T-helper 2 cell treated with Interferon-gamma antibody and Interleukin-4, amounts not matched to agents 100 ng/mL and 5 ng/mL, for 36 hours (primary cell): ENCODE results near the gene SDHC. TPM values are rescaled to one million over a fixed set of nuclear protein-coding genes. Genes with fewer than 3 reads are reported as not detected.
"Not testable (repeated sequence)": the region's sequence is repeated elsewhere in the genome, so short reads cannot be mapped to it uniquely, and the experiment has no call there.

ENCODE experiments used
- intact Hi-C: fragments of 100-400 bp; cut with micrococcal nuclease; formaldehyde crosslinking; loops from one replicate; pipeline ENCODE4 v1.15.1; 2023
- total RNA-seq: library from RNA; stranded (reverse); gene quantifications from 2 replicates; pipeline ENCODE4 v1.2.3, GENCODE V29; 2022

SDHC gene
- total RNA-seq, 1 donor from 2014 or later, result 167 TPM

- intact Hi-C loops, result loop anchor here (1.0 to 5.0 kb wide), 3 partner anchors 74 to 189 kb away; partner anchors contain the start of gene MPZ
Observed at GRCh38 chr1:161381707-161382106, 67.5 kb downstream of the SDHC start.

- intact Hi-C loops, result loop anchor here (1.0 to 5.0 kb wide), 3 partner anchors 75 to 190 kb away; partner anchors contain the start of gene MPZ
Observed at GRCh38 chr1:161382214-161383019, 68.2 kb downstream of the SDHC start.

GRCh38 chr1:161388639-161389038, 74.5 kb downstream of the SDHC start:
- intact Hi-C loops, result no loop called here

- intact Hi-C loops, result not testable (repeated sequence)
Observed at GRCh38 chr1:161389158-161389557, 75.0 kb downstream of the SDHC start.

GRCh38 chr1:161389691-161390558, 75.7 kb downstream of the SDHC start:
- intact Hi-C loops, result loop anchor here (1.0 to 10.0 kb wide), 4 partner anchors 9 to 1295 kb away; partner anchors contain the start of genes IGSF8, SDHC and USF1

- intact Hi-C loops, result loop anchor here (1.0 to 10.0 kb wide), 4 partner anchors 9 to 1296 kb away; partner anchors contain the start of genes IGSF8, SDHC and USF1
Observed at GRCh38 chr1:161390559-161390858, 76.3 kb downstream of the SDHC start.

- intact Hi-C loops, result loop anchor here (2.0 to 10.0 kb wide), 3 partner anchors 76 to 1296 kb away; partner anchors contain the start of genes IGSF8, SDHC and USF1
Observed at GRCh38 chr1:161391136-161391535, 77.0 kb downstream of the SDHC start.

GRCh38 chr1:161391611-161392010, 77.4 kb downstream of the SDHC start:
- intact Hi-C loops, result loop anchor here (2.0 to 10.0 kb wide), 3 partner anchors 77 to 1297 kb away; partner anchors contain the start of genes IGSF8, SDHC and USF1

- intact Hi-C loops, result loop anchor here (10.0 kb wide), 2 partner anchors 348 to 1298 kb away; partner anchors contain the start of genes IGSF8 and USF1
Observed at GRCh38 chr1:161393151-161393550, 79.0 kb downstream of the SDHC start.

- intact Hi-C loops, result loop anchor here (5.0 to 10.0 kb wide), 3 partner anchors 40 to 1302 kb away; partner anchors contain the start of genes IGSF8 and USF1
Observed at GRCh38 chr1:161397038-161397437, 82.9 kb downstream of the SDHC start.

GRCh38 chr1:161398900-161399256, 84.7 kb downstream of the SDHC start:
- intact Hi-C loops, result loop anchor here (1.0 to 10.0 kb wide), 5 partner anchors 9 to 1304 kb away; partner anchors contain the start of genes IGSF8 and USF1

GRCh38 chr1:161399257-161399998, 85.2 kb downstream of the SDHC start:
- intact Hi-C loops, result loop anchor here (1.0 to 10.0 kb wide), 5 partner anchors 9 to 1305 kb away; partner anchors contain the start of genes IGSF8 and USF1

GRCh38 chr1:161402446-161402845, 88.3 kb downstream of the SDHC start:
- intact Hi-C loops, result no loop called here

GRCh38 chr1:161404051-161404597, 89.9 kb downstream of the SDHC start:
- intact Hi-C loops, result no loop called here

GRCh38 chr1:161406551-161406950, 92.4 kb downstream of the SDHC start:
- intact Hi-C loops, result not testable (repeated sequence)

- intact Hi-C loops, result no loop called here
Observed at GRCh38 chr1:161407451-161407985, 93.3 kb downstream of the SDHC start.

- intact Hi-C loops, result no loop called here
Observed at GRCh38 chr1:161408429-161409052, 94.4 kb downstream of the SDHC start.

- intact Hi-C loops, result not testable (repeated sequence)
Observed at GRCh38 chr1:161409848-161410635, 95.9 kb downstream of the SDHC start.

- intact Hi-C loops, result not testable (repeated sequence)
Observed at GRCh38 chr1:161410636-161410970, 96.4 kb downstream of the SDHC start.
